ENCODE results near the gene FAN1. TPM values are rescaled to one million over a fixed set of nuclear protein-coding genes. Genes with fewer than 3 reads are reported as not detected.

Gene FAN1
- total and polyA plus RNA-seq, 9 of the 15 experiments (the other 6 are each of a cell fraction or from before 2014, with no cell fraction given) = 1.5 to 16.8 (median 12.0) TPM

- Histone ChIP-seq H3K9ac (ENCODE audit: insufficient read depth in 1 of 2, low read depth in 2 of 2, low read length in 2 of 2) (no peak overlapping the region), H3K27ac (ENCODE audit: extremely low read depth, low read depth, low read length) (no peak overlapping the region), H3K4me1 (replicated peaks in 1 of 2; ENCODE audit: control insufficient read depth in 2 of 2, insufficient read depth in 2 of 2, low read length in 2 of 2) (no peaks in the 10 kb centered on the region), H4K20me1 (replicated peaks; ENCODE audit: control insufficient read depth, insufficient read depth, low read length) (0 out of 2 replicates have a peak, but pooled peaks cover 6% of the 10 kb centered on the region), H3K79me2 (ENCODE audit: control insufficient read depth, insufficient read depth, low read length) (no peaks in the 10 kb centered on the region), H3K4me2 (ENCODE audit: insufficient read depth, low read length) (no peak overlapping the region), H2AFZ (ENCODE audit: low read depth, low read length) (no peak overlapping the region), H3K27me3 (ENCODE audit: control insufficient read depth in 2 of 2, insufficient read depth in 2 of 2, low read length in 2 of 2) (no peaks in the 10 kb centered on the region; a peak in 1 of 5 replicates), H3K9me1 (ENCODE audit: control insufficient read depth, insufficient read depth, low read length) (no peaks in the 10 kb centered on the region), H3K9me3 (replicated peaks; ENCODE audit: control insufficient read depth, insufficient read depth, low read depth, low read length) (no peaks in the 10 kb centered on the region), H3K36me3 (ENCODE audit: control insufficient read depth, insufficient read depth, low read length) (peaks cover 48% of the 10 kb centered on the region), H3K4me3 (no peak overlapping the region)
- DNase-seq (ENCODE audit: extremely low read depth in 1 of 4, low spot score in 3 of 4) (no peak), FAIRE-seq (no peak), ATAC-seq (no peak)
- ChIA-PET CTCF (ENCODE audit: low intra/inter-chr PET ratio) (no interaction called here), POLR2A (interaction anchor here (0.9 to 1.3 kb wide), 2 partner anchors 9 to 29 kb away, joined by 3 to 4 read pairs; no protein-coding TSS in a partner anchor)
- BruUV-seq (replicated peaks) = no TSS peak
- TF ChIP-seq GTF2F1 (IDR thresholded peaks at IDR 0.05; ENCODE audit: low read depth, low read length) (no peak), ZNF324 (CRISPR knock-in tag; IDR thresholded peaks at IDR 0.05) (no peak), THRAP3 (IDR thresholded peaks at IDR 0.05; ENCODE audit: borderline replicate concordance) (no peak), ETV6 (IDR thresholded peaks at IDR 0.05; ENCODE audit: borderline replicate concordance in 1 of 2, low read depth in 2 of 2, low read length in 1 of 2) (no peak), ETV6 (CRISPR knock-in tag; IDR thresholded peaks at IDR 0.05; ENCODE audit: borderline replicate concordance) (no peak), ZNF778 (CRISPR knock-in tag; IDR thresholded peaks at IDR 0.05) (no peak), ZNF280B (CRISPR knock-in tag; IDR thresholded peaks at IDR 0.05) (no peak), HDAC2 (IDR thresholded peaks at IDR 0.05) (no peak), KDM4B (IDR thresholded peaks at IDR 0.05; ENCODE audit: borderline replicate concordance in 2 of 2, low read depth in 1 of 2) (no peak), YBX1 (IDR thresholded peaks at IDR 0.05) (no peak), ATF6 (CRISPR knock-in tag; IDR thresholded peaks at IDR 0.05) (no peak), RNF2 (IDR thresholded peaks at IDR 0.05) (no peak)
- 77% methylated on average over 8 of the region's 8 CpGs for WGBS (ENCODE audit: insufficient coverage, low coverage, missing lambda C conversion rate)
- in situ Hi-C loops (cut with MboI) = no loop called here
- intact Hi-C loops (cut with micrococcal nuclease) = no loop called here
These were observed 26.7 kb downstream of the FAN1 start for GRCh38 chr15:30930422-30930821.
